Measurements from ENCODE around the gene PKHD1. TPM values are rescaled to one million over a fixed set of nuclear protein-coding genes. Genes with fewer than 3 reads are reported as not detected.

Gene PKHD1
- total and polyA plus RNA-seq, 2 of the 8 experiments (the other 6 are each of a cell fraction or from before 2014, with no cell fraction given) = 0.06 to 0.09 TPM

GRCh38 chr6:51805517-51805916 lies 281.9 kb downstream of the PKHD1 start:
- H3K4me1 ChIP-seq (replicated peaks in 1 of 4; ENCODE audit: control insufficient read depth in 3 of 4, insufficient read depth in 4 of 4, low read length in 3 of 4) = no peaks in the 10 kb centered on the region
- H4K5ac ChIP-seq (ENCODE audit: insufficient read length, low read depth, low read length) = no peak overlapping the region
- no peak overlapping the region for H4K8ac ChIP-seq (ENCODE audit: extremely low read depth, insufficient read depth, low read length)
- H3K23me2 ChIP-seq (ENCODE audit: low read depth, low read length) = no peaks in the 10 kb centered on the region
- DNase-seq (ENCODE audit: low read depth in 1 of 2, low spot score in 2 of 2) (no peak), FAIRE-seq (no peak)
- no peaks in the 10 kb centered on the region for H3K79me2 ChIP-seq (ENCODE audit: control insufficient read depth in 1 of 2, insufficient read depth in 2 of 2, low read length in 2 of 2)
- no peak overlapping the region for H2BK120ac ChIP-seq (replicated peaks; ENCODE audit: low read depth, low read length)
- no peak overlapping the region for H3K4me2 ChIP-seq (ENCODE audit: insufficient read depth in 1 of 2, low read depth in 2 of 2, low read length in 2 of 2)
- 93% methylated on average over 1 of the region's 1 CpG; no CpG with 5 or more reads in 1 of the 2 experiments for WGBS, 2 experiments (ENCODE audit: extremely low coverage in 1 of 2, insufficient coverage in 1 of 2, insufficient read length in 1 of 2, insufficient replicate concordance in 2 of 2, low coverage in 1 of 2, low lambda C conversion rate in 2 of 2, missing lambda C conversion rate in 1 of 2)
- no peak overlapping the region for H4K91ac ChIP-seq (replicated peaks; ENCODE audit: insufficient read length, low read length)
- no peak overlapping the region for H2BK12ac ChIP-seq (ENCODE audit: low read depth, low read length)
- no peaks in the 10 kb centered on the region for H3K27me3 ChIP-seq (replicated peaks in 1 of 4; ENCODE audit: control insufficient read depth in 3 of 4, extremely low read depth in 1 of 4, insufficient read depth in 3 of 4, low read length in 3 of 4)
- H3K9ac ChIP-seq (replicated peaks in 1 of 4; ENCODE audit: extremely low read depth in 1 of 4, low read depth in 3 of 4, low read length in 3 of 4) = no peak overlapping the region
- no peak overlapping the region for H3K4me3 ChIP-seq (ENCODE audit: extremely low read depth in 1 of 4, insufficient read depth in 2 of 4, low read depth in 3 of 4, low read length in 4 of 4)
- TF ChIP-seq CHD2 (IDR thresholded peaks at IDR 0.05; ENCODE audit: low read length) (no peak), JUND (IDR thresholded peaks at IDR 0.05; ENCODE audit: low read length) (no peak), SIN3A (conservative IDR thresholded peaks at IDR 0.05 in 1 of 2, IDR thresholded peaks at IDR 0.05 in 1 of 2; ENCODE audit: low read depth in 1 of 2, low read length in 2 of 2) (no peak)
- CTCF ChIA-PET (ENCODE audit: partially characterized antibody) = no interaction called here
- no peak overlapping the region for H3K56ac ChIP-seq (replicated peaks; ENCODE audit: insufficient read length, low read depth, low read length)
- H3K18ac ChIP-seq (ENCODE audit: extremely low read depth, low read length) = no peak overlapping the region
- H3K36me3 ChIP-seq (ENCODE audit: control insufficient read depth in 2 of 4, insufficient read depth in 4 of 4, low read length in 3 of 4) = no peaks in the 10 kb centered on the region
- POLR2A ChIA-PET (ENCODE audit: partially characterized antibody) = no interaction called here
- no peak overlapping the region for H3K4ac ChIP-seq (replicated peaks; ENCODE audit: insufficient read length, low read depth, low read length)
- no peaks in the 10 kb centered on the region for H3K79me1 ChIP-seq (ENCODE audit: low read depth, low read length)
- H3K27ac ChIP-seq (ENCODE audit: low read depth, low read length) = no peak overlapping the region
- no peak overlapping the region for H2AK5ac ChIP-seq (ENCODE audit: low read depth, low read length)
- no peak overlapping the region for H3K23ac ChIP-seq (ENCODE audit: insufficient read length)
- H2AFZ ChIP-seq (ENCODE audit: low read length) = no peak overlapping the region
- no peak overlapping the region for H2BK15ac ChIP-seq (ENCODE audit: low read length)
- H4K20me1 ChIP-seq (replicated peaks in 1 of 2; ENCODE audit: control insufficient read depth in 1 of 2, insufficient read depth in 2 of 2, low read length in 2 of 2) = no peaks in the 10 kb centered on the region
- no peaks in the 10 kb centered on the region for H3K9me3 ChIP-seq (ENCODE audit: insufficient read depth in 2 of 2, low read depth in 1 of 2, low read length in 1 of 2)
- no peak overlapping the region for H3K14ac ChIP-seq (ENCODE audit: insufficient read length)
- H2BK20ac ChIP-seq (ENCODE audit: low read length) = no peak overlapping the region
- H2BK5ac ChIP-seq (ENCODE audit: low read depth, low read length) = no peak overlapping the region

All from H1 (cell line).